Osteoblast (primary cell): Measurements from ENCODE around the gene HSPA9. TPM values are rescaled to one million over a fixed set of nuclear protein-coding genes. Genes with fewer than 3 reads are reported as not detected.

Source experiments
- DNase-seq: peaks from one replicate; pipeline ENCODE4 v3.0.0; 2011; ENCODE audit warnings: low spot score, mixed read lengths; ENCODE audit not compliant: insufficient read length; ENCODE audit errors: missing footprints
- H2AFZ ChIP-seq: 2 replicates; pipeline ENCODE4 v1.6.0; 2011; ENCODE audit warnings: mild to moderate bottlenecking, low read length
- H3K27ac ChIP-seq: 2 replicates; pipeline ENCODE4 v1.5.1; 2011; ENCODE audit warnings: mild to moderate bottlenecking, low read depth, low read length, moderate library complexity
- H3K27me3 ChIP-seq: 2 replicates; pipeline ENCODE4 v1.6.0; 2012; ENCODE audit warnings: mild to moderate bottlenecking, control low read depth, inconsistent platforms, low read length, moderate library complexity; ENCODE audit not compliant: insufficient read depth
- H3K36me3 ChIP-seq: 2 replicates; pipeline ENCODE4 v1.5.1; 2011; ENCODE audit warnings: mild to moderate bottlenecking, low read length, control low read depth, moderate library complexity; ENCODE audit not compliant: insufficient read depth
- H3K4me1 ChIP-seq: 2 replicates; pipeline ENCODE4 v1.5.1; 2011; ENCODE audit warnings: mild to moderate bottlenecking, low read length, control low read depth, moderate library complexity; ENCODE audit not compliant: insufficient read depth
- H3K4me2 ChIP-seq: 2 replicates; pipeline ENCODE4 v1.6.0; 2011; ENCODE audit warnings: mild to moderate bottlenecking, low read length; ENCODE audit not compliant: insufficient read depth
- H3K4me3 ChIP-seq: fragments of 200-600 bp; sonication (generic); 3 replicates; pipeline ENCODE4 v1.5.1; 2012; ENCODE audit warnings: mild to moderate bottlenecking, low read length, inconsistent platforms; ENCODE audit not compliant: insufficient read depth
- H3K79me2 ChIP-seq: 2 replicates; pipeline ENCODE4 v1.6.0; 2012; ENCODE audit warnings: mild to moderate bottlenecking, low read length, control low read depth, inconsistent platforms; ENCODE audit not compliant: insufficient read depth
- H3K9me3 ChIP-seq: 2 replicates; pipeline ENCODE4 v1.5.1; 2011; ENCODE audit warnings: low read depth, low read length, control low read depth
- H4K20me1 ChIP-seq: 2 replicates; pipeline ENCODE4 v1.6.0; 2012; ENCODE audit warnings: mild to moderate bottlenecking, low read length, control low read depth; ENCODE audit not compliant: insufficient read depth
- CTCF ChIP-seq: IDR thresholded peaks from 2 replicates; pipeline ENCODE4 v1.5.1; 2011; ENCODE audit warnings: mild to moderate bottlenecking, low read depth, low read length, moderate library complexity; ENCODE audit errors: extremely low read depth
- total RNA-seq: library from RNA; depleted of rRNA; stranded (reverse); fragments of >200 nt; gene quantifications from 2 replicates; pipeline ENCODE4 v1.2.3, GENCODE V29; 2012

HSPA9 gene
- total RNA-seq, 1 donor = 624 TPM

GRCh38 chr5:138559937-138560336, 15.3 kb downstream of the HSPA9 start:
- H3K4me3 ChIP-seq = no peak overlapping the region
- no peak for TF ChIP-seq CTCF
- H3K27ac ChIP-seq = no peak overlapping the region
- H3K4me2 ChIP-seq = no peak overlapping the region
- H3K9me3 ChIP-seq = no peaks in the 10 kb centered on the region
- H2AFZ ChIP-seq = no peak overlapping the region
- H3K79me2 ChIP-seq = peaks cover 67% of the 10 kb centered on the region
- peaks cover 91% of the 10 kb centered on the region for H3K36me3 ChIP-seq
- DNase-seq = no peak
- no peaks in the 10 kb centered on the region for H3K27me3 ChIP-seq
- no peaks in the 10 kb centered on the region for H3K4me1 ChIP-seq
- H4K20me1 ChIP-seq = peaks cover 15% of the 10 kb centered on the region

DNA sequence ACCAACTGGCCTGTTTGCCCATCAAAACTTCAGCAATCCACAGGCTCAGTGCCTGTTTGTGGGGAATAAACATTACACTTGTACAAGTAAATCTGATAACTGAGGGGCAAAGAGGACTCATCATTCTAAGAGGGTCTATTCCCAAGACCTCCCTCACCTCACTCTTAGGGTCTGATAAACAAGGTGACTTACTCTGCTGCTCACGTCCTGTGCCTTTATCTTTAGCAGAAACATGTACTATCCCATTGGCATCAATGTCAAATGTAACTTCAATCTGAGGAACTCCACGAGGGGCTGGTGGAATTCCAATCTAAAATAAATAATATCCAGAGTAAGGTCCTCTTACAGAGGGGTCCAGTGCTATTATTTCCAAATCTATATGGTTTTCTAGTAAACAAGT, 17.5 kb downstream of the HSPA9 start:
- H3K9me3 ChIP-seq = no peaks in the 10 kb centered on the region
- no peak overlapping the region for H2AFZ ChIP-seq
- H3K4me3 ChIP-seq = no peak overlapping the region
- no peaks in the 10 kb centered on the region for H3K4me1 ChIP-seq
- peaks cover 92% of the 10 kb centered on the region for H3K36me3 ChIP-seq
- H3K4me2 ChIP-seq = no peak overlapping the region
- no peak for TF ChIP-seq CTCF
- no peaks in the 10 kb centered on the region for H3K27me3 ChIP-seq
- peaks cover 45% of the 10 kb centered on the region for H3K79me2 ChIP-seq
- no peak overlapping the region for H3K27ac ChIP-seq
- DNase-seq = no peak
- H4K20me1 ChIP-seq = peaks cover 6% of the 10 kb centered on the region

DNA sequence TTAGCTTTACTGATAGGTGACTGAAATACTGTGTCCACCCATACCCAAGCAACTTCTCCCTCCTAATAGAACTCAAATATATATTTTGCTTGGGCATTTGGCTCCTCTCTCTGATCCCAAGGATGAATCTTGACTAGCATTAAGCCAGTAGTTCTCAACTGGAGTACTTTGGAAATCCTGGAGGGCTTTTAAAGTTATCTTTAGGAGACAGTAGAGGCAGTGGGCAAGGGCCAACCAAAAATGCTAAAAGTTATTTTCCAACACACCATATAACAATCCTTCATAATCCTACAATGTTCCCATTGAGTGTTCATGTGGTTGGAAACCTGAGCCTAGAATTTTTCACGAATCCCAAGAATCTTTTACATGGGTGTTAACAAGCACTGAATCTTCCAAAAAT, 21.1 kb downstream of the HSPA9 start:
- H3K9me3 ChIP-seq = no peaks in the 10 kb centered on the region
- H3K27ac ChIP-seq = no peak overlapping the region
- no peak overlapping the region for H3K4me3 ChIP-seq
- H4K20me1 ChIP-seq = no peaks in the 10 kb centered on the region
- no peaks in the 10 kb centered on the region for H3K27me3 ChIP-seq
- DNase-seq = no peak
- no peak overlapping the region for H3K4me2 ChIP-seq
- H3K4me1 ChIP-seq = no peaks in the 10 kb centered on the region
- no peak for TF ChIP-seq CTCF
- peaks cover 62% of the 10 kb centered on the region for H3K36me3 ChIP-seq
- no peak overlapping the region for H2AFZ ChIP-seq
- H3K79me2 ChIP-seq = peaks cover 46% of the 10 kb centered on the region

DNA sequence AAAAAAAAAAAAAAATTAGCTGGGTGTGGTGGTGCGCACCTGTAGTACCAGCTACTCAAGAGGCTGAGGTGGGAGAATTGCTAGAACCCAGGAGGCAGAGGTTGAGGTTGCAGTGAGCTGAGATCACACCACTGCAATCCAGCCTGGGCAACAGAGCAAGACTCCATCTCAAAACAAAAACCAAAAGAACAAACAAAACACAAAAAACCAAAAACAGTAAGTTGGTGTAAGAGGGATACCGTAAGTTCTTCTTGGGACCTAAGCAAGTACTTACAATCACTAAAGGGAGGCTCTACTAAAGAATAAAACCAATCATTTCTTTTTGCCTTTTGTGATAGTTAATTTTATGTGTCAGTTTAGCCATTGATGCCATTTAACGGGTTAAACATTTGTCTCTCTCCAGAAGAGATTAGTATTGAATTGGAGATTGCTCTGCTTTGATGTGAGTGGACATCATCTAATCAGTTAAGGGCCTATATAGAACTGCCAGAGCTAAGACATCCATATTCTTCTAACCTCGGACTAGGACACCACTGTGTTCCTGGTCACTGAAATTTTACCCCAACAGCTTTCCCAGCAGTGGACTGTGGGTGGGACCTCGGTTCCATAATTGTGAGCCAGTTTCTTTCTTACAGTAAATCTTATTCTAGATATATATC, 21.6 kb downstream of the HSPA9 start:
- no peak for DNase-seq
- no peaks in the 10 kb centered on the region for H3K9me3 ChIP-seq
- no peak for TF ChIP-seq CTCF
- no peak overlapping the region for H3K27ac ChIP-seq
- H3K4me3 ChIP-seq = no peak overlapping the region
- no peaks in the 10 kb centered on the region for H3K4me1 ChIP-seq
- H3K27me3 ChIP-seq = no peaks in the 10 kb centered on the region
- no peak overlapping the region for H3K4me2 ChIP-seq
- H4K20me1 ChIP-seq = no peaks in the 10 kb centered on the region
- no peak overlapping the region for H2AFZ ChIP-seq
- peaks cover 47% of the 10 kb centered on the region for H3K79me2 ChIP-seq
- peaks cover 56% of the 10 kb centered on the region for H3K36me3 ChIP-seq
